ENCODE results near the gene PEX7. TPM values are rescaled to one million over a fixed set of nuclear protein-coding genes. Genes with fewer than 3 reads are reported as not detected.
"Not testable (repeated sequence)": the region's sequence is repeated elsewhere in the genome, so short reads cannot be mapped to it uniquely, and the experiment has no call there.

Gene PEX7
- total RNA-seq, 6 experiments from 2014 or later: 4.8 to 8.7 (median 5.2) TPM

DNA sequence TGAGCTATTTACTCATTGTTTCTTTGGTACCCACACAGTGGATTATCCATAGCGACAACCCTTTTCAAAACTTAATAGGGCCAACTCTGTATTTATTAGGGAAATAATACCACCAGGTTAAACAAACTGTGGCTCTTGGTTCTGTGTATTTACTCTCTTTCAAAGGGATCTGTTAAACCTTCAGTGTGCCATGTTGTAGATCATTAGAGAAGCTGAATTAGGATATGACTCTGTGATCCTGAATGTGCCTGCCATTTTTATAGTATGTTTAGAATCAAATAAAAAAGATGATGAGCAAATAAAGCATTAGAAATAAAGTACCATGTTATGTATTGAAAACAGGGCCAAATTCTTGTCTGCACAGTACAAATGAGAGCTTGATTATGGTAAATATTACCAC is 74.7 kb downstream of the PEX7 start:
- Histone ChIP-seq H3K36me3 (no peaks in the 10 kb centered on the region), H3K4me3 (no peak overlapping the region), H3K4me1 (no peaks in the 10 kb centered on the region), H3K9me3 (no peaks in the 10 kb centered on the region), H3K27me3 (no peaks in the 10 kb centered on the region), H3K27ac (no peak overlapping the region)
- DNase-seq (no peak), ATAC-seq (no peak)
- 100% methylated on average over 1 of the region's 1 CpG for WGBS (ENCODE audit: insufficient coverage, low coverage, low lambda C conversion rate, missing lambda C conversion rate)
- TF ChIP-seq POLR2A (IDR thresholded peaks at IDR 0.05): no peak
- TF ChIP-seq, protein P1, sequence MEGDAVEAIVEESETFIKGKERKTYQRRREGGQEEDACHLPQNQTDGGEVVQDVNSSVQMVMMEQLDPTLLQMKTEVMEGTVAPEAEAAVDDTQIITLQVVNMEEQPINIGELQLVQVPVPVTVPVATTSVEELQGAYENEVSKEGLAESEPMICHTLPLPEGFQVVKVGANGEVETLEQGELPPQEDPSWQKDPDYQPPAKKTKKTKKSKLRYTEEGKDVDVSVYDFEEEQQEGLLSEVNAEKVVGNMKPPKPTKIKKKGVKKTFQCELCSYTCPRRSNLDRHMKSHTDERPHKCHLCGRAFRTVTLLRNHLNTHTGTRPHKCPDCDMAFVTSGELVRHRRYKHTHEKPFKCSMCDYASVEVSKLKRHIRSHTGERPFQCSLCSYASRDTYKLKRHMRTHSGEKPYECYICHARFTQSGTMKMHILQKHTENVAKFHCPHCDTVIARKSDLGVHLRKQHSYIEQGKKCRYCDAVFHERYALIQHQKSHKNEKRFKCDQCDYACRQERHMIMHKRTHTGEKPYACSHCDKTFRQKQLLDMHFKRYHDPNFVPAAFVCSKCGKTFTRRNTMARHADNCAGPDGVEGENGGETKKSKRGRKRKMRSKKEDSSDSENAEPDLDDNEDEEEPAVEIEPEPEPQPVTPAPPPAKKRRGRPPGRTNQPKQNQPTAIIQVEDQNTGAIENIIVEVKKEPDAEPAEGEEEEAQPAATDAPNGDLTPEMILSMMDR (IDR thresholded peaks at IDR 0.05): no peak
- intact Hi-C loops (cut with DNase I): no loop called here

DNA sequence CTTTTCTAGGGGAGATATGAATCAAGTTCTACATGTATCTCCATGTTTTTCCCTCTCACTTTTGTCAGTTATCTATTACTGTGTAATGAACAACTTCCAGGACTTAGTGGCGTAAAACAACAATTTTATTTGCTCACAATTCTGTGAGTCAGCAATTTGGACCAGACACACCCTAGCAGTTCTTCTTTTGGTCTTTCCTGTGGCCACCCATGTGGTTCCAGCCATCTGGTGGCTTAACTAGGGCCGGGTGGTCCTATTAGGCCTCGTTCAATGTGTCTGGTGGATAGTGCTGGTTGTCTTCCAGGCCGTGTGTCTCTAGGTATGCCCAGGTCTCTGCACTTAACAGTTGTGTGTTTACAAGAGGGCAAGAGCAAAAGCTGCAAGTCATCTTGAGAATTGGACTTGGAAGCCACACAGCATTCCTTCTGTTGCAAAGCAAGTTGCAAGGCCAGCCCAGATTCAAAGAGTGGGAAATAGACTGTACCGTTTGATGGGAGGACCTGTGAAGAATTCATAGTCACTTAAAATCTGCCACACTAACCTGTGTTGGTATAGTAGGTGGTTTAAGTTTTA is 78.9 kb downstream of the PEX7 start:
- H3K4me3 ChIP-seq: no peak overlapping the region
- H3K9me3 ChIP-seq: no peaks in the 10 kb centered on the region
- no peak overlapping the region for H3K27ac ChIP-seq
- TF ChIP-seq POLR2A (IDR thresholded peaks at IDR 0.05): no peak
- TF ChIP-seq, protein P1 (IDR thresholded peaks at IDR 0.05): no peak
- H3K27me3 ChIP-seq: no peaks in the 10 kb centered on the region
- no peaks in the 10 kb centered on the region for H3K4me1 ChIP-seq
- H3K36me3 ChIP-seq: no peaks in the 10 kb centered on the region
- intact Hi-C loops (cut with DNase I): no loop called here
- ATAC-seq (no peak), DNase-seq (no peak)
- WGBS (ENCODE audit: insufficient coverage, low coverage, low lambda C conversion rate, missing lambda C conversion rate): 88% methylated on average over 4 of the region's 5 CpGs

DNA sequence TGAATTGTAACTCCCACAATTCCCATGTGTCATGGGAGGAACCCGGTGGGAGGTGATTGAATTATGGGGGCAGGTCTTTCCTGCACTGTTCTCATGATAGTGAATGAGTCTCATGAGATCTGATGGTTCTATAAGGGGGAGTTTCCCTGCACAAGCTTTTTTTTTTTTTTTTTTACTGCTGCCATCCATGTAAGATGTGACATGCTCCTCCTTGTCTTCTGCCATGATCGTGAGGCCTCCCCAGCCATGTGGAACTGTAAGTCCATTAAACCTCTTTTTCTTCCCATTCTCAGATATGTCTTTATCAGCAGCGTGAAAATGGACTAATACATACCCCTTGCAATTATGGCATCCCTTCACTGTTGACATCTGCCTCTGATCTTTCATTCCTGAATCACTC is 82.1 kb downstream of the PEX7 start:
- H3K9me3 ChIP-seq; intact Hi-C loops (cut with DNase I); H3K36me3 ChIP-seq; H3K27ac ChIP-seq; ATAC-seq; DNase-seq; H3K4me3 ChIP-seq; H3K27me3 ChIP-seq; H3K4me1 ChIP-seq: not testable (repeated sequence)
- WGBS (ENCODE audit: insufficient coverage, low coverage, low lambda C conversion rate, missing lambda C conversion rate): 100% methylated on average over 2 of the region's 3 CpGs

DNA sequence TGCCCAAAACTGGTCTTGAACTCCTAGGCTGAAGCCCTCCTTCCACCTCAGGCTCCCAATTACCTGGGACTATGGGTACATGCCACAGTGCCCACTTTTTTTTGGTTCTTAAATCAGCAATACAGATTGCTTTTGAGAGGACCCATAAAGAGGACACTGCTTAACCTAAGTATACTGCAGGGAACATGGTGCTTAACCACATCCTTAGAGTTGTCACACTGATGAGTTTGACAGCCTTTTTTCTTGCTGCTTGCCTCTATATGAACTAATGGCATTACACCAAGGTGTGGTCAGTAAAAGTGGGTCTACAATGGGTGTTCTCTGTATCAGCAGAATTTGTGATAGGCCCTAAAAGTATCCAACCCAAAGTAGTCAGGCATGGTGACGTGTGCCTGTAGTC is 92.6 kb downstream of the PEX7 start:
- Histone ChIP-seq H3K27me3 (peaks cover 0 to 1% of the 10 kb centered on the region in 2 donors), H3K27ac (no peak overlapping the region), H3K9me3 (no peaks in the 10 kb centered on the region), H3K4me1 (no peaks in the 10 kb centered on the region), H3K4me3 (no peak overlapping the region), H3K36me3 (no peaks in the 10 kb centered on the region)
- WGBS (ENCODE audit: insufficient coverage, low coverage, low lambda C conversion rate, missing lambda C conversion rate): no CpG with 5 or more reads among the region's 1 CpG
- DNase-seq (no peak), ATAC-seq (no peak)
- TF ChIP-seq POLR2A (IDR thresholded peaks at IDR 0.05): no peak
- TF ChIP-seq, protein P1 (IDR thresholded peaks at IDR 0.05): no peak
- intact Hi-C loops (cut with DNase I): no loop called here

DNA sequence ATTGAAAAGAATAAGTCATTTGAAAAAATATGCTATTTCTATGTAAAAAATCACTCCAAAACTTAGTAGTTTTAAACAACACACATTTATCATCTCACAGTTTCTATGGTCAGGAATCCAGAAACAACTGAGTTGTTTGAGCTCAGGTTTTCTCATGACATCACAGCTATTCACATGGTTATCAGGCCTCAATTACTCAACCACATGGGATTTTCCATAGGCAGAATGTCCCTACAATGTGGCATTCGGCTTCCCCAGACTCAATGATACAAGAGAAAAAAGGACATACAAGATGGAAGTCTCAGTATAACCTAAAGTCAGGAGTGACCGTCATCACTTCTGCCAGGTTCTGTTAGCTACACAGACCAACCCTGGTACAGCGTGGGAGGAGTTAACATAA is 96.3 kb downstream of the PEX7 start:
- no peak for DNase-seq
- no peak overlapping the region for H3K4me3 ChIP-seq
- peaks cover 11 to 20% of the 10 kb centered on the region in 2 donors for H3K27me3 ChIP-seq
- WGBS (ENCODE audit: insufficient coverage, low coverage, low lambda C conversion rate, missing lambda C conversion rate): 70% methylated on average over 3 of the region's 3 CpGs
- no peaks in the 10 kb centered on the region for H3K9me3 ChIP-seq
- peaks cover 0 to 27% (median 10%) of the 10 kb centered on the region in 4 donors for H3K4me1 ChIP-seq
- H3K36me3 ChIP-seq: no peaks in the 10 kb centered on the region
- TF ChIP-seq POLR2A (IDR thresholded peaks at IDR 0.05): no peak
- TF ChIP-seq, protein P1 (IDR thresholded peaks at IDR 0.05): no peak
- no peak for ATAC-seq
- intact Hi-C loops (cut with DNase I): no loop called here
- no peak overlapping the region for H3K27ac ChIP-seq
